SK-N-SH (cell line): ENCODE measurements around the gene KIAA2012. TPM values are rescaled to one million over a fixed set of nuclear protein-coding genes. Genes with fewer than 3 reads are reported as not detected.

Experiments
- CTCF ChIA-PET: fragments of 300-600, 350-600 bp; formaldehyde crosslinking; extraction: SDS; loops from one replicate; lab custom pipeline; 2021; lab: Yijun Ruan, JAX
- POLR2A ChIA-PET: fragments of 350-600 bp; sonication (Branson Sonifier 250); formaldehyde crosslinking; extraction: SDS; loops from one replicate; lab custom pipeline; 2020; ENCODE audit warnings: antibody characterized with exemption, inconsistent platforms; lab: Yijun Ruan, JAX
- DNase-seq: peaks from one replicate; pipeline ENCODE4 v3.0.0; 2012
- H2AFZ ChIP-seq: fragments of 200-600 bp; sonication (generic); 2 replicates; pipeline ENCODE4 v1.8.1; 2016; ENCODE audit warnings: antibody characterized with exemption, mild to moderate bottlenecking, low read depth
- H3F3A ChIP-seq: fragments of 200-600 bp; sonication (generic); replicated peaks from 2 replicates; pipeline ENCODE3; 2016; ENCODE audit warnings: antibody characterized with exemption, mild to moderate bottlenecking; ENCODE audit not compliant: insufficient read depth
- H3K27ac ChIP-seq, 2 experiments: fragments of 200-500 bp in 1 of 2; fragments of 200-600 bp in 1 of 2; sonication (Bioruptor generic) in 1 of 2; sonication (generic), shearing (Covaris generic) in 1 of 2; 2 replicates each; pipeline versions ENCODE4 v1.5.1 to v1.6.1; 2014 to 2016; ENCODE audit warnings: low read depth in 2 of 2, inconsistent platforms in 1 of 2, low read length in 1 of 2, mild to moderate bottlenecking in 1 of 2, mixed read lengths in 1 of 2
- H3K27me3 ChIP-seq: fragments of 200-600 bp; sonication (generic), shearing (Covaris generic); 2 replicates; pipeline ENCODE4 v1.6.1; 2016; ENCODE audit warnings: mixed run types; ENCODE audit not compliant: insufficient read depth
- H3K36me3 ChIP-seq, 2 experiments: fragments of 200-500 bp in 1 of 2; fragments of 200-600 bp in 1 of 2; sonication (Bioruptor generic) in 1 of 2; sonication (generic) in 1 of 2; replicated peaks in 1 of 2; 2 replicates each; pipeline versions ENCODE3 to v1.5.1; 2014 to 2016; ENCODE audit warnings: low read length in 1 of 2, mild to moderate bottlenecking in 1 of 2; ENCODE audit not compliant: insufficient read depth in 2 of 2, control insufficient read depth in 1 of 2
- H3K4me1 ChIP-seq, 2 experiments: fragments of 200-500 bp in 1 of 2; fragments of 200-600 bp in 1 of 2; sonication (Bioruptor generic) in 1 of 2; sonication (generic), shearing (Covaris generic) in 1 of 2; 2 replicates each; pipeline versions ENCODE4 v1.5.1 to v1.6.1; 2014 to 2016; ENCODE audit warnings: low read depth in 1 of 2, low read length in 1 of 2, mixed run types in 1 of 2; ENCODE audit not compliant: insufficient read depth in 2 of 2, control insufficient read depth in 1 of 2
- H3K4me2 ChIP-seq: fragments of 200-600 bp; sonication (generic), shearing (Covaris generic); 2 replicates; pipeline ENCODE4 v1.6.1; 2017; ENCODE audit warnings: mixed run types
- H3K4me3 ChIP-seq, 2 experiments: fragments of 200-500 bp in 1 of 2; fragments of 200-600 bp in 1 of 2; sonication (Bioruptor generic) in 1 of 2; sonication (generic), shearing (Covaris generic) in 1 of 2; 2 replicates each; pipeline versions ENCODE4 v1.5.1 to v1.8.1; 2014 to 2016; ENCODE audit warnings: low read depth in 2 of 2, inconsistent platforms in 1 of 2, low read length in 1 of 2, mild to moderate bottlenecking in 1 of 2, mixed read lengths in 1 of 2, moderate library complexity in 1 of 2
- H3K79me2 ChIP-seq: fragments of 200-600 bp; sonication (generic); 2 replicates; pipeline ENCODE4 v1.8.1; 2017; ENCODE audit warnings: mild to moderate bottlenecking; ENCODE audit not compliant: insufficient read depth
- H3K9ac ChIP-seq: fragments of 200-600 bp; sonication (generic); 2 replicates; pipeline ENCODE4 v1.6.1; 2017; ENCODE audit warnings: mixed run types
- H3K9me2 ChIP-seq: fragments of 200-600 bp; sonication (generic); 2 replicates; pipeline ENCODE4 v1.6.1; 2017; ENCODE audit warnings: mixed run types
- H3K9me3 ChIP-seq: fragments of 200-600 bp; sonication (generic); 2 replicates; pipeline ENCODE4 v1.6.1; 2017; ENCODE audit warnings: mixed run types, mild to moderate bottlenecking, moderate library complexity
- H4K20me1 ChIP-seq: fragments of 200-600 bp; sonication (generic); 2 replicates; pipeline ENCODE4 v1.6.1; 2017; ENCODE audit warnings: mild to moderate bottlenecking, mixed run types; ENCODE audit not compliant: insufficient read depth
- ELF1 ChIP-seq: IDR thresholded peaks from 2 replicates; pipeline ENCODE4 v1.4.0; 2012
- JUND ChIP-seq: IDR thresholded peaks from 2 replicates; pipeline ENCODE4 v1.4.0; 2012
- NFIC ChIP-seq: IDR thresholded peaks from 2 replicates; pipeline ENCODE4 v1.4.0; 2012; ENCODE audit warnings: borderline replicate concordance
- NRF1 ChIP-seq: IDR thresholded peaks from 2 replicates; pipeline ENCODE4 v1.6.1; 2012; ENCODE audit warnings: low read depth, mild to moderate bottlenecking, low read length
- RAD21 ChIP-seq: IDR thresholded peaks from 2 replicates; pipeline ENCODE4 v1.6.1; 2012; ENCODE audit warnings: mild to moderate bottlenecking, low read length
- RFX5 ChIP-seq: IDR thresholded peaks from 2 replicates; pipeline ENCODE4 v1.6.1; 2012; ENCODE audit warnings: mild to moderate bottlenecking, improper control_type of control experiment, low read length
- RXRA ChIP-seq: IDR thresholded peaks from 2 replicates; pipeline ENCODE4 v1.4.0; 2012; ENCODE audit warnings: low read depth, mild to moderate bottlenecking, borderline replicate concordance
- TCF12 ChIP-seq: IDR thresholded peaks from 2 replicates; pipeline ENCODE4 v1.4.0; 2012
- YY1 ChIP-seq: IDR thresholded peaks from 2 replicates; pipeline ENCODE4 v1.4.0; 2012; ENCODE audit warnings: low read depth, mild to moderate bottlenecking
- WGBS: methylation state at CpG from one replicate; pipeline ENCODE4 v1.1.6; 2017; ENCODE audit warnings: low lambda C conversion rate; 5-methylcytosine and 5-hydroxymethylcytosine counted together
- polyA plus RNA-seq, 3 experiments: library from polyadenylated mRNA; depleted of rRNA; stranded (reverse); fragments of >200 nt; gene quantifications; 2 replicates each; pipeline ENCODE4 v1.2.3, GENCODE V29; 2012
- TF ChIP-seq, protein P1 (sequence below): IDR thresholded peaks from 2 replicates; pipeline ENCODE4 v1.4.0; 2012; ENCODE audit warnings: low read depth, borderline replicate concordance
- TF ChIP-seq, protein P2 (sequence below): IDR thresholded peaks from 2 replicates; pipeline ENCODE4 v1.6.1; 2012; ENCODE audit warnings: mild to moderate bottlenecking, low read depth, low read length, moderate library complexity
- TF ChIP-seq, protein P3 (sequence below): IDR thresholded peaks from 2 replicates; pipeline ENCODE4 v1.4.0; 2012; ENCODE audit warnings: low read depth, borderline replicate concordance
- TF ChIP-seq, protein P4 (sequence below): fragments of 150-350 bp; IDR thresholded peaks from 2 replicates; pipeline ENCODE4 v1.6.1; 2016; ENCODE audit warnings: mild to moderate bottlenecking, low read depth, low read length
- TF ChIP-seq, protein P5 (sequence below): IDR thresholded peaks from 2 replicates; pipeline ENCODE4 v1.4.0; 2012; ENCODE audit warnings: low read depth
- TF ChIP-seq, protein P6 (sequence below): fragments of 150-350 bp; IDR thresholded peaks from 2 replicates; pipeline ENCODE4 v1.6.1; 2017; ENCODE audit warnings: antibody characterized with exemption, low read length, low read depth, borderline replicate concordance
- TF ChIP-seq, protein P7 (sequence below): fragments of 200-600 bp; sonication (generic); IDR thresholded peaks from 2 replicates; pipeline ENCODE4 v1.6.1; 2017; ENCODE audit warnings: antibody characterized with exemption, mild to moderate bottlenecking, moderate library complexity

KIAA2012 gene
- polyA plus RNA-seq, 1 of the 3 experiments (the other 2 are of a cell fraction), result 0.07 TPM

DNA sequence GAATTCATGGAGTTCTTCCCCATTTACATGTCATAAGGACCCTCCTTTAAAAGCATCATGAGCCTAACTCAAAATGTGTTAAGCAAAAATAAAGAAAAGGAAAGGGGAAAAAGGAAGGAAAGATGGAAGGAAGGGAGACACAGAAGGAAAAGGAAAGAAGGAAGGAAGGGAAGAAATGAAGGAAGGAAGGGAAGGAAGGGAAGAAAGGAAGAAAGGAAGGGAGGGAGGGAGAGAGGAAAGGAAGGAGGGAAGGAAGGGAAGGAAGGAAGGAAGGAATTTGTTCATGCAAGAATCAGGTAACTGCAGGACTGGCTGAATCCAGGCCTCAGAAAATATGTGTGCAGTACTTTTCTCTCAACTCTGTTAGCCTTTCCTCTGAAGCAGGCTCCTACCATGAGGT lies 32.0 kb downstream of the KIAA2012 start:
- H3K9me3 ChIP-seq, result no peaks in the 10 kb centered on the region
- no peak overlapping the region for H3K9ac ChIP-seq
- H3K36me3 ChIP-seq, result no peaks in the 10 kb centered on the region
- DNase-seq, result no peak
- H3K79me2 ChIP-seq, result no peaks in the 10 kb centered on the region
- CTCF ChIA-PET, result interaction anchor here (0.7 to 3.9 kb wide), 4 partner anchors 13 to 245 kb away, joined by 3 to 12 read pairs (median 3); no protein-coding TSS in a partner anchor
- POLR2A ChIA-PET, result no interaction called here
- no peak overlapping the region for H3K27ac ChIP-seq
- H3F3A ChIP-seq, result no peaks in the 10 kb centered on the region
- H2AFZ ChIP-seq, result no peak overlapping the region
- H3K4me2 ChIP-seq, result no peak overlapping the region
- H3K4me1 ChIP-seq, result peaks cover 11 to 29% of the 10 kb centered on the region in 2 experiments; a peak in 3 of 4 replicates
- H3K4me3 ChIP-seq, result no peak overlapping the region
- no peaks in the 10 kb centered on the region for H4K20me1 ChIP-seq
- H3K27me3 ChIP-seq, result no peaks in the 10 kb centered on the region
- no peaks in the 10 kb centered on the region for H3K9me2 ChIP-seq
- TF ChIP-seq TCF12 (no peak), RXRA (no peak), JUND (no peak), NFIC (no peak)
- TF ChIP-seq, protein P1, sequence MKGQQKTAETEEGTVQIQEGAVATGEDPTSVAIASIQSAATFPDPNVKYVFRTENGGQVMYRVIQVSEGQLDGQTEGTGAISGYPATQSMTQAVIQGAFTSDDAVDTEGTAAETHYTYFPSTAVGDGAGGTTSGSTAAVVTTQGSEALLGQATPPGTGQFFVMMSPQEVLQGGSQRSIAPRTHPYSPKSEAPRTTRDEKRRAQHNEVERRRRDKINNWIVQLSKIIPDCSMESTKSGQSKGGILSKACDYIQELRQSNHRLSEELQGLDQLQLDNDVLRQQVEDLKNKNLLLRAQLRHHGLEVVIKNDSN, result no peak
- TF ChIP-seq, protein P2, sequence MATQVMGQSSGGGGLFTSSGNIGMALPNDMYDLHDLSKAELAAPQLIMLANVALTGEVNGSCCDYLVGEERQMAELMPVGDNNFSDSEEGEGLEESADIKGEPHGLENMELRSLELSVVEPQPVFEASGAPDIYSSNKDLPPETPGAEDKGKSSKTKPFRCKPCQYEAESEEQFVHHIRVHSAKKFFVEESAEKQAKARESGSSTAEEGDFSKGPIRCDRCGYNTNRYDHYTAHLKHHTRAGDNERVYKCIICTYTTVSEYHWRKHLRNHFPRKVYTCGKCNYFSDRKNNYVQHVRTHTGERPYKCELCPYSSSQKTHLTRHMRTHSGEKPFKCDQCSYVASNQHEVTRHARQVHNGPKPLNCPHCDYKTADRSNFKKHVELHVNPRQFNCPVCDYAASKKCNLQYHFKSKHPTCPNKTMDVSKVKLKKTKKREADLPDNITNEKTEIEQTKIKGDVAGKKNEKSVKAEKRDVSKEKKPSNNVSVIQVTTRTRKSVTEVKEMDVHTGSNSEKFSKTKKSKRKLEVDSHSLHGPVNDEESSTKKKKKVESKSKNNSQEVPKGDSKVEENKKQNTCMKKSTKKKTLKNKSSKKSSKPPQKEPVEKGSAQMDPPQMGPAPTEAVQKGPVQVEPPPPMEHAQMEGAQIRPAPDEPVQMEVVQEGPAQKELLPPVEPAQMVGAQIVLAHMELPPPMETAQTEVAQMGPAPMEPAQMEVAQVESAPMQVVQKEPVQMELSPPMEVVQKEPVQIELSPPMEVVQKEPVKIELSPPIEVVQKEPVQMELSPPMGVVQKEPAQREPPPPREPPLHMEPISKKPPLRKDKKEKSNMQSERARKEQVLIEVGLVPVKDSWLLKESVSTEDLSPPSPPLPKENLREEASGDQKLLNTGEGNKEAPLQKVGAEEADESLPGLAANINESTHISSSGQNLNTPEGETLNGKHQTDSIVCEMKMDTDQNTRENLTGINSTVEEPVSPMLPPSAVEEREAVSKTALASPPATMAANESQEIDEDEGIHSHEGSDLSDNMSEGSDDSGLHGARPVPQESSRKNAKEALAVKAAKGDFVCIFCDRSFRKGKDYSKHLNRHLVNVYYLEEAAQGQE, result no peak
- TF ChIP-seq, protein P3, sequence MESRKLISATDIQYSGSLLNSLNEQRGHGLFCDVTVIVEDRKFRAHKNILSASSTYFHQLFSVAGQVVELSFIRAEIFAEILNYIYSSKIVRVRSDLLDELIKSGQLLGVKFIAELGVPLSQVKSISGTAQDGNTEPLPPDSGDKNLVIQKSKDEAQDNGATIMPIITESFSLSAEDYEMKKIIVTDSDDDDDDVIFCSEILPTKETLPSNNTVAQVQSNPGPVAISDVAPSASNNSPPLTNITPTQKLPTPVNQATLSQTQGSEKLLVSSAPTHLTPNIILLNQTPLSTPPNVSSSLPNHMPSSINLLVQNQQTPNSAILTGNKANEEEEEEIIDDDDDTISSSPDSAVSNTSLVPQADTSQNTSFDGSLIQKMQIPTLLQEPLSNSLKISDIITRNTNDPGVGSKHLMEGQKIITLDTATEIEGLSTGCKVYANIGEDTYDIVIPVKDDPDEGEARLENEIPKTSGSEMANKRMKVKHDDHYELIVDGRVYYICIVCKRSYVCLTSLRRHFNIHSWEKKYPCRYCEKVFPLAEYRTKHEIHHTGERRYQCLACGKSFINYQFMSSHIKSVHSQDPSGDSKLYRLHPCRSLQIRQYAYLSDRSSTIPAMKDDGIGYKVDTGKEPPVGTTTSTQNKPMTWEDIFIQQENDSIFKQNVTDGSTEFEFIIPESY, result no peak

DNA sequence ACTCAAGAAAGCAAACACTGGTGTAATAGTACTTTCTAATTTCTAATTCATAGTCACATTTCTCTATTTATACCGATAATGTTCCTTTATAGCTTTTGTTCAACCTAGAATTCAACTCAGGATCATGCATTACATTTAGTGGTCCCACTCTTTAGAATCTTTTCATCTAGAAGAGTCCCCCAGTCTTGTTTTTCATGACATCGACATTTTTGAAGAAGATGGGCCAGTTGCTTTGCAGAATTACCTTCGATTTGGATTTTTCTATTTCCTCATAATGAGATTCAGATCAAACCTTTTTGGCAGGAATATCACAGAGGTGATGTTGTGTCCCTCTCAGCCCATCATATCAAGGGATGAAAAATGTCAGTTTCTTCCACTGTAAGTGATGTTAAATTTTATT lies 35.3 kb downstream of the KIAA2012 start:
- H2AFZ ChIP-seq, result no peak overlapping the region
- H3K79me2 ChIP-seq, result no peaks in the 10 kb centered on the region
- no peak for DNase-seq
- WGBS, result 97% methylated on average over 3 of the region's 3 CpGs
- no peaks in the 10 kb centered on the region for H3K9me3 ChIP-seq
- CTCF ChIA-PET, result no interaction called here
- H3K9ac ChIP-seq, result no peak overlapping the region
- H3K4me1 ChIP-seq, result peaks cover 0 to 23% of the 10 kb centered on the region in 2 experiments; a peak in 3 of 4 replicates
- no peak overlapping the region for H3K27ac ChIP-seq
- no peaks in the 10 kb centered on the region for H3K36me3 ChIP-seq
- no peak overlapping the region for H3K4me3 ChIP-seq
- no peaks in the 10 kb centered on the region for H3K27me3 ChIP-seq
- H3F3A ChIP-seq, result no peaks in the 10 kb centered on the region
- H3K4me2 ChIP-seq, result no peak overlapping the region
- POLR2A ChIA-PET, result no interaction called here
- H4K20me1 ChIP-seq, result no peaks in the 10 kb centered on the region
- H3K9me2 ChIP-seq, result no peaks in the 10 kb centered on the region
- TF ChIP-seq RAD21, result no peak
- TF ChIP-seq, protein P4, sequence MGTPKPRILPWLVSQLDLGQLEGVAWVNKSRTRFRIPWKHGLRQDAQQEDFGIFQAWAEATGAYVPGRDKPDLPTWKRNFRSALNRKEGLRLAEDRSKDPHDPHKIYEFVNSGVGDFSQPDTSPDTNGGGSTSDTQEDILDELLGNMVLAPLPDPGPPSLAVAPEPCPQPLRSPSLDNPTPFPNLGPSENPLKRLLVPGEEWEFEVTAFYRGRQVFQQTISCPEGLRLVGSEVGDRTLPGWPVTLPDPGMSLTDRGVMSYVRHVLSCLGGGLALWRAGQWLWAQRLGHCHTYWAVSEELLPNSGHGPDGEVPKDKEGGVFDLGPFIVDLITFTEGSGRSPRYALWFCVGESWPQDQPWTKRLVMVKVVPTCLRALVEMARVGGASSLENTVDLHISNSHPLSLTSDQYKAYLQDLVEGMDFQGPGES, result no peak
- TF ChIP-seq NRF1, result no peak
- no peak for TF ChIP-seq RFX5
- TF ChIP-seq TCF12, result no peak
- no peak for TF ChIP-seq JUND
- TF ChIP-seq, protein P5, sequence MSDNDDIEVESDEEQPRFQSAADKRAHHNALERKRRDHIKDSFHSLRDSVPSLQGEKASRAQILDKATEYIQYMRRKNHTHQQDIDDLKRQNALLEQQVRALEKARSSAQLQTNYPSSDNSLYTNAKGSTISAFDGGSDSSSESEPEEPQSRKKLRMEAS, result no peak
- TF ChIP-seq, protein P6, sequence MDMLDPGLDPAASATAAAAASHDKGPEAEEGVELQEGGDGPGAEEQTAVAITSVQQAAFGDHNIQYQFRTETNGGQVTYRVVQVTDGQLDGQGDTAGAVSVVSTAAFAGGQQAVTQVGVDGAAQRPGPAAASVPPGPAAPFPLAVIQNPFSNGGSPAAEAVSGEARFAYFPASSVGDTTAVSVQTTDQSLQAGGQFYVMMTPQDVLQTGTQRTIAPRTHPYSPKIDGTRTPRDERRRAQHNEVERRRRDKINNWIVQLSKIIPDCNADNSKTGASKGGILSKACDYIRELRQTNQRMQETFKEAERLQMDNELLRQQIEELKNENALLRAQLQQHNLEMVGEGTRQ, result no peak
- TF ChIP-seq, protein P7, sequence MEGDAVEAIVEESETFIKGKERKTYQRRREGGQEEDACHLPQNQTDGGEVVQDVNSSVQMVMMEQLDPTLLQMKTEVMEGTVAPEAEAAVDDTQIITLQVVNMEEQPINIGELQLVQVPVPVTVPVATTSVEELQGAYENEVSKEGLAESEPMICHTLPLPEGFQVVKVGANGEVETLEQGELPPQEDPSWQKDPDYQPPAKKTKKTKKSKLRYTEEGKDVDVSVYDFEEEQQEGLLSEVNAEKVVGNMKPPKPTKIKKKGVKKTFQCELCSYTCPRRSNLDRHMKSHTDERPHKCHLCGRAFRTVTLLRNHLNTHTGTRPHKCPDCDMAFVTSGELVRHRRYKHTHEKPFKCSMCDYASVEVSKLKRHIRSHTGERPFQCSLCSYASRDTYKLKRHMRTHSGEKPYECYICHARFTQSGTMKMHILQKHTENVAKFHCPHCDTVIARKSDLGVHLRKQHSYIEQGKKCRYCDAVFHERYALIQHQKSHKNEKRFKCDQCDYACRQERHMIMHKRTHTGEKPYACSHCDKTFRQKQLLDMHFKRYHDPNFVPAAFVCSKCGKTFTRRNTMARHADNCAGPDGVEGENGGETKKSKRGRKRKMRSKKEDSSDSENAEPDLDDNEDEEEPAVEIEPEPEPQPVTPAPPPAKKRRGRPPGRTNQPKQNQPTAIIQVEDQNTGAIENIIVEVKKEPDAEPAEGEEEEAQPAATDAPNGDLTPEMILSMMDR, result no peak
- TF ChIP-seq ELF1, result no peak
- TF ChIP-seq, protein P1, result no peak
- TF ChIP-seq NFIC, result no peak
- TF ChIP-seq YY1, result no peak
